GM23248 (cell line): ENCODE results near the gene DICER1. TPM values are rescaled to one million over a fixed set of nuclear protein-coding genes. Genes with fewer than 3 reads are reported as not detected.

Source experiments
- DNase-seq: peaks from one replicate; pipeline ENCODE4 v3.0.0-alpha.2; 2015
- H2AFZ ChIP-seq: fragments of 200-600 bp; sonication (generic); 2 replicates; pipeline ENCODE4 v1.6.1; 2016; ENCODE audit warnings: antibody characterized with exemption
- H3F3A ChIP-seq: fragments of 200-600 bp; sonication (generic); 2 replicates; pipeline ENCODE4 v1.6.1; 2016; ENCODE audit warnings: mild to moderate bottlenecking, antibody characterized with exemption, mixed run types; ENCODE audit not compliant: insufficient read depth
- H3K27ac ChIP-seq: fragments of 200-600 bp; sonication (generic); 2 replicates; pipeline ENCODE4 v1.5.1; 2016; ENCODE audit warnings: mild to moderate bottlenecking
- H3K27me3 ChIP-seq: fragments of 200-600 bp; sonication (generic); replicated peaks from 2 replicates; pipeline ENCODE4 v1.6.1; 2016; ENCODE audit warnings: mild to moderate bottlenecking; ENCODE audit not compliant: insufficient read depth
- H3K36me3 ChIP-seq: fragments of 200-600 bp; sonication (generic); 2 replicates; pipeline ENCODE4 v1.6.1; 2016; ENCODE audit warnings: low read depth, mild to moderate bottlenecking
- H3K4me1 ChIP-seq: fragments of 200-600 bp; sonication (generic); 2 replicates; pipeline ENCODE4 v1.6.1; 2016; ENCODE audit warnings: mild to moderate bottlenecking; ENCODE audit not compliant: insufficient read depth
- H3K4me2 ChIP-seq: fragments of 200-600 bp; sonication (generic); one replicate; pipeline ENCODE4 v1.6.1; 2016; ENCODE audit warnings: mild to moderate bottlenecking; ENCODE audit not compliant: unreplicated experiment
- H3K4me3 ChIP-seq: fragments of 200-600 bp; sonication (generic); 2 replicates; pipeline ENCODE4 v1.5.1; 2016; ENCODE audit warnings: mild to moderate bottlenecking
- H3K79me2 ChIP-seq: fragments of 200-600 bp; sonication (generic); 2 replicates; pipeline ENCODE4 v1.6.1; 2016; ENCODE audit warnings: mild to moderate bottlenecking; ENCODE audit not compliant: insufficient read depth
- H3K9ac ChIP-seq: fragments of 200-600 bp; sonication (generic); 2 replicates; pipeline ENCODE4 v1.6.1; 2016; ENCODE audit warnings: mild to moderate bottlenecking
- H3K9me2 ChIP-seq: fragments of 200-600 bp; sonication (generic); 2 replicates; pipeline ENCODE4 v1.6.1; 2016; ENCODE audit warnings: mixed run types, mild to moderate bottlenecking, moderate library complexity; ENCODE audit not compliant: insufficient read depth
- H3K9me3 ChIP-seq: fragments of 200-600 bp; sonication (generic); one replicate; pipeline ENCODE4 v1.6.1; 2017; ENCODE audit warnings: low read depth
- H4K20me1 ChIP-seq: fragments of 200-600 bp; sonication (generic); 2 replicates; pipeline ENCODE4 v1.6.0; 2016; ENCODE audit not compliant: insufficient read depth
- EZH2 ChIP-seq: fragments of 200-600 bp; sonication (generic); IDR thresholded peaks from 2 replicates; pipeline ENCODE4 v1.6.1; 2018; ENCODE audit warnings: antibody characterized with exemption, mild to moderate bottlenecking; ENCODE audit not compliant: insufficient read depth, poor library complexity, severe bottlenecking
- EZH2phosphoT487 ChIP-seq: fragments of 200-600 bp; sonication (generic); IDR thresholded peaks from 2 replicates; pipeline ENCODE4 v1.6.1; 2018; ENCODE audit warnings: antibody characterized with exemption, moderate library complexity, mild to moderate bottlenecking, low read depth; ENCODE audit not compliant: insufficient read depth
- WGBS, 2 experiments: methylation state at CpG; one replicate each; pipeline ENCODE4 v1.1.6; 2015 to 2017; ENCODE audit warnings: low lambda C conversion rate in 2 of 2, low coverage in 1 of 2; ENCODE audit errors: missing lambda C conversion rate in 2 of 2; 5-methylcytosine and 5-hydroxymethylcytosine counted together
- in situ Hi-C: fragments of 300-500 bp; cut with MboI; formaldehyde crosslinking; loops from 2 replicates; pipeline ENCODE4 v1.15.0; 2020
- polyA plus RNA-seq: library from polyadenylated mRNA; unstranded; fragments of >200 nt; fragmentation: Nextera tagmentation; extraction: Ambion mirVana; gene quantifications from 2 replicates; pipeline ENCODE4 v1.2.1, GENCODE V29; 2016
- total RNA-seq: library from RNA; depleted of rRNA; stranded (reverse); fragments of >200 nt; shearing (Covaris generic); gene quantifications from 2 replicates; pipeline ENCODE4 v1.2.3, GENCODE V29; 2014

Gene DICER1
- total and polyA plus RNA-seq, 2 experiments from 2014 or later: 9.8 to 27.6 TPM

DNA sequence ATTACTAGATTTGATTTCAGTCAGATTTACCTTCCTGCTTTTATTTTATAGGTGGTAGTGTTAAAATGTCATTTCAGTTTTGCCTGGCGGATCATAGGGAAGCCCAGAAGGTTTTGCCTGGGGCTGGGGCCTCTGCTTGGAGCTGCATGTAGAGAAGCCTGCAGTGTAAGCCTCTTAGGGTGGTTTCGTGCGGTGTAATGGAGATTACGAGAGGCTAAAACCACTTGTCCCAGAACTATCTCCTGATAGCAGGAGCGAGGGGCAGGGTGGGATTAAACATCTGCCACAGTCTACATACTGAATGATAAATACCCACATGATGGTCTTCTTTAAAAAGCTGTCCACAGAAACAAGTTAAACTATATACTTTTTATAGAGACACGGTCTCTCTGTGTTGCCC, 35.0 kb upstream of the DICER1 start:
- Histone ChIP-seq H3K9ac (no peak overlapping the region), H3K27me3 (no peaks in the 10 kb centered on the region; the same call in 1 of the 2 replicates), H4K20me1 (no peaks in the 10 kb centered on the region), H3K27ac (no peak overlapping the region), H3K9me3 (no peaks in the 10 kb centered on the region), H3K79me2 (no peaks in the 10 kb centered on the region), H3F3A (no peaks in the 10 kb centered on the region), H3K36me3 (no peaks in the 10 kb centered on the region), H2AFZ (no peak overlapping the region), H3K4me1 (no peaks in the 10 kb centered on the region), H3K4me3 (no peak overlapping the region), H3K4me2 (no peak overlapping the region), H3K9me2 (no peaks in the 10 kb centered on the region)
- DNase-seq: no peak
- in situ Hi-C loops: no loop called here
- TF ChIP-seq EZH2: no peak
- TF ChIP-seq EZH2phosphoT487: no peak
- 75 to 76% methylated on average over 6 of the region's 6 CpGs for WGBS, 2 experiments

DNA sequence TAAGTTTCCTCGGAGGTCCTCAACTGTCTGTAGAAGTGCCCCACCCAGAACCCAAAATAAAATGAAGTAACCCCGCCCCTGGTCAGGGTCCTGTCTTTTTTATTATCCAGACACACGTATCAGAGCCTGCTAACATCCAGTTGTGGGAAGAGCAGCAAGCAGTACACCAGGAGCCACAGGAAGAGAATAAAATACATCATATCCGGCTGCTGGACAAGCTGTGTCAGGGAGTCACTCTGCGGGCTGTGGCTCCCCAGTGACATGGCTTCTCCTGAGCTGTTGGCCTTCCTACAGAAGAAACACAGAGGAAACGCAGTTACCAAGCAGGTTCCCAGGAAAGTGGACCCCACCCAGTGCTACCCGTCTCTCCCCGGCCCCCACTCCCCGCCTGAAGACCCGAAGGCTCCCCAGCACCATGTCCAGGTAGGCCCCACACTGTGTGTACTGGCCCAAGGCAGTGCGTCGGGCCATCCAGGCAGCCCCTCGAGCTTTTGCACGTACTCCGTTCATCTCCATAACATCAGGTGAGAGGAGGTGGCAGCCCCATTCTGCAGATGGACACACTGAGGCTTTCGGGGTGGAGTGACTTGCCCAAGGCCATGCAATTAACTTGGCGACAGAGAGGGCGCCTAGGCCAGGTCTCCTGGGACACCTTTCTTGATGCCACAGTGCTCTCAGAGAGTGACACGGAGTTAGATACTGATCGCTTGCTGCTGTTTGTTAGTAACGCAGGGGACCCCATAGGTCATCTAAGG, 34.3 kb upstream of the DICER1 start:
- Histone ChIP-seq H3K9ac (no peak overlapping the region), H3K9me3 (no peaks in the 10 kb centered on the region), H3K79me2 (no peaks in the 10 kb centered on the region), H3K4me3 (no peak overlapping the region), H3K4me1 (no peaks in the 10 kb centered on the region), H2AFZ (no peak overlapping the region), H3K4me2 (no peak overlapping the region), H4K20me1 (no peaks in the 10 kb centered on the region), H3K27me3 (no peaks in the 10 kb centered on the region), H3K27ac (no peak overlapping the region), H3K36me3 (no peaks in the 10 kb centered on the region), H3K9me2 (no peaks in the 10 kb centered on the region), H3F3A (no peaks in the 10 kb centered on the region)
- WGBS, 2 experiments: 73 to 76% methylated on average over 21 of the region's 21 CpGs
- no peak for DNase-seq
- in situ Hi-C loops: no loop called here
- no peak for TF ChIP-seq EZH2
- no peak for TF ChIP-seq EZH2phosphoT487

GRCh38 chr14:95190857-95191256, 33.5 kb upstream of the DICER1 start:
- no peak for DNase-seq
- WGBS, 2 experiments: 72 to 73% methylated on average over 7 of the region's 7 CpGs
- Histone ChIP-seq H4K20me1 (no peaks in the 10 kb centered on the region), H3F3A (no peaks in the 10 kb centered on the region), H3K4me3 (no peak overlapping the region), H3K27me3 (no peaks in the 10 kb centered on the region), H3K9ac (no peak overlapping the region), H2AFZ (no peak overlapping the region), H3K4me1 (no peaks in the 10 kb centered on the region), H3K36me3 (no peaks in the 10 kb centered on the region), H3K79me2 (no peaks in the 10 kb centered on the region), H3K9me2 (no peaks in the 10 kb centered on the region), H3K27ac (no peak overlapping the region), H3K9me3 (no peaks in the 10 kb centered on the region), H3K4me2 (no peak overlapping the region)
- no peak for TF ChIP-seq EZH2
- no peak for TF ChIP-seq EZH2phosphoT487
- in situ Hi-C loops: no loop called here

DNA sequence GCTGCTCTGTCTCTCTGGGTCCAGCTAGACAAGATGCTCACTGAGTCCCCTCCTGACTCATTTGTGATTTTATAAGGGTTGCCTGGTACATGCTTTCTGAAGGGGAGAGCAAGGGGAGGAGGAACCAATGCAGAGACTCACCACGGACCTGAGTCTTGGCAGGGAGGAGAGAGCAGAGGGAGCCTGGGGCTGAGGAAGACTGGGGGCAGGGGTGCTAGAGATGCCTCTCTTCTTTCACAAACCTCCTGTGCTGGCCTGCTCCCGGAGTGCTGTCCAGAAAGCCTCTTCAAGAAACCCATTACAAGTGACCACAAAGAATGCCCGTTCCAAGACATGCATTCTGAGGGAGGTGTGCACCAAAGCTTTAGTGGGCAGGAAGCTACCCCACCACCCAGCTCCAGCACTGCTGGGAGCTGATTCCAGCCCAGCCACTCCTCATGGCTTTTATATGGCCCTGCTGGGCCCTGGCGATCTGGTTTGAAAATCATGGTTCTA, 33.1 kb upstream of the DICER1 start:
- no peaks in the 10 kb centered on the region for H4K20me1 ChIP-seq
- in situ Hi-C loops: no loop called here
- H3K27ac ChIP-seq: no peak overlapping the region
- no peaks in the 10 kb centered on the region for H3K27me3 ChIP-seq
- H3K9me3 ChIP-seq: no peaks in the 10 kb centered on the region
- no peaks in the 10 kb centered on the region for H3K36me3 ChIP-seq
- no peak overlapping the region for H3K9ac ChIP-seq
- no peak overlapping the region for H3K4me2 ChIP-seq
- H3K79me2 ChIP-seq: no peaks in the 10 kb centered on the region
- no peaks in the 10 kb centered on the region for H3K4me1 ChIP-seq
- DNase-seq: no peak
- H3K9me2 ChIP-seq: no peaks in the 10 kb centered on the region
- H2AFZ ChIP-seq: no peak overlapping the region
- TF ChIP-seq EZH2 (no peak), EZH2phosphoT487 (no peak)
- H3K4me3 ChIP-seq: no peak overlapping the region
- H3F3A ChIP-seq: no peaks in the 10 kb centered on the region
- WGBS, 2 experiments: 61 to 64% methylated on average over 4 of the region's 4 CpGs
